ENCODE measurements around the gene SDHAF3.

The SDHAF3 gene

DNA sequence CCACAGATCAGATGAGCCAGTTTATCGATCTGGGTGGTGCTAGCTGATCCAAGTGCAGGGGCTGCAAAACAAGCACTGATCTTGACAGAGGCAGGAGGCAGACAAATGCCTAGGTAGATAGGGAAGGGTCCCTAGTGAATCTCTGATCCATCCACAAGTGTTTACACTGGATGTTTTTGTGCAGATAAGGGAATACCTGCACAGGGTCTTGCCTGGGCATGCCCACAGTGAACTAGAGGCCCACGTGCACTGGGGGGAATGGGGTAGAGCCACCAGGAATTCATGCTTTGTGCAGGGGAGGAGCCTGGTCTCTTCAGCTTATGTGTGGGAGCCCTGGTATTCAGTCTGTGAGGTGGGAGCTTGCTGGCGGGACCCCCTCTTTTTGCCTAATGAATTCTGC, 50.3 kb downstream of the SDHAF3 start:
- no peak overlapping the region for H3K23ac ChIP-seq (ENCODE audit: low read depth, low read length, poor library complexity)
- no peaks in the 10 kb centered on the region for H3K27me3 ChIP-seq (ENCODE audit: control insufficient read depth in 3 of 3, insufficient read depth in 3 of 3, low read depth in 1 of 3, low read length in 3 of 3)
- H3K9me3 ChIP-seq (replicated peaks in 1 of 2; ENCODE audit: control insufficient read depth in 2 of 2, insufficient read depth in 1 of 2, low read depth in 1 of 2, low read length in 2 of 2) = peaks cover 0 to 23% of the 10 kb centered on the region in 2 donors
- no peak for DNase-seq (ENCODE audit: low spot score)
- no peak overlapping the region for H3K18ac ChIP-seq (ENCODE audit: low read length)
- peaks cover 0 to 4% of the 10 kb centered on the region in 2 donors for H3K36me3 ChIP-seq (replicated peaks in 1 of 2; ENCODE audit: control insufficient read depth in 2 of 2, insufficient read depth in 2 of 2, low read length in 2 of 2)
- H2BK120ac ChIP-seq (ENCODE audit: low read depth, low read length) = no peak overlapping the region
- H2BK15ac ChIP-seq (ENCODE audit: low read length) = no peak overlapping the region
- H3K4me3 ChIP-seq (ENCODE audit: low read length in 2 of 2) = peak overlapping the region in 1 of 2 donors; percentile 47
- no peak overlapping the region for H3K14ac ChIP-seq (ENCODE audit: low read length)
- no peak overlapping the region for H4K91ac ChIP-seq (ENCODE audit: low read depth, low read length, poor library complexity)
- no peak overlapping the region for H3K4ac ChIP-seq (ENCODE audit: low read length)
- H3K9ac ChIP-seq (ENCODE audit: low read depth, low read length, poor library complexity) = no peak overlapping the region
- no peak overlapping the region for H2BK5ac ChIP-seq (ENCODE audit: low read length)
- no peaks in the 10 kb centered on the region for H3K4me1 ChIP-seq (ENCODE audit: control insufficient read depth in 2 of 2, insufficient read depth in 1 of 2, low read depth in 1 of 2, low read length in 2 of 2)
- WGBS, 2 donors (ENCODE audit: extremely low coverage in 2 of 2, insufficient read length in 2 of 2, insufficient replicate concordance in 1 of 2) = no CpG with 5 or more reads among the region's 3 CpGs
- H3K27ac ChIP-seq (replicated peaks; ENCODE audit: low read length) = no peak overlapping the region
- no peak overlapping the region for H2AFZ ChIP-seq (ENCODE audit: low read length)
- no peak overlapping the region for H2AK5ac ChIP-seq (ENCODE audit: low read depth, low read length)
- H3K4me2 ChIP-seq (ENCODE audit: insufficient read depth, low read length, poor library complexity, severe bottlenecking) = no peak overlapping the region
- H2BK12ac ChIP-seq (ENCODE audit: low read length) = no peak overlapping the region
- H4K8ac ChIP-seq (ENCODE audit: low read depth, low read length) = no peak overlapping the region
- no peaks in the 10 kb centered on the region for H3K79me1 ChIP-seq (ENCODE audit: low read depth, low read length)

- Histone ChIP-seq H3K79me1 (ENCODE audit: low read depth, low read length) (no peaks in the 10 kb centered on the region), H3K4me1 (ENCODE audit: control insufficient read depth in 2 of 2, insufficient read depth in 1 of 2, low read depth in 1 of 2, low read length in 2 of 2) (no peaks in the 10 kb centered on the region), H2BK12ac (ENCODE audit: low read length) (no peak overlapping the region), H2BK15ac (ENCODE audit: low read length) (no peak overlapping the region), H2BK120ac (ENCODE audit: low read depth, low read length) (no peak overlapping the region), H3K23ac (ENCODE audit: low read depth, low read length, poor library complexity) (no peak overlapping the region), H3K4ac (ENCODE audit: low read length) (no peak overlapping the region), H2AFZ (ENCODE audit: low read length) (no peak overlapping the region), H4K91ac (ENCODE audit: low read depth, low read length, poor library complexity) (no peak overlapping the region), H2BK5ac (ENCODE audit: low read length) (no peak overlapping the region), H3K36me3 (replicated peaks in 1 of 2; ENCODE audit: control insufficient read depth in 2 of 2, insufficient read depth in 2 of 2, low read length in 2 of 2) (no peaks in the 10 kb centered on the region), H2AK5ac (ENCODE audit: low read depth, low read length) (no peak overlapping the region), H3K18ac (ENCODE audit: low read length) (no peak overlapping the region), H3K14ac (ENCODE audit: low read length) (no peak overlapping the region), H3K9me3 (replicated peaks in 1 of 2; ENCODE audit: control insufficient read depth in 2 of 2, insufficient read depth in 1 of 2, low read depth in 1 of 2, low read length in 2 of 2) (no peaks in the 10 kb centered on the region), H3K9ac (ENCODE audit: low read depth, low read length, poor library complexity) (no peak overlapping the region), H3K27me3 (ENCODE audit: control insufficient read depth in 3 of 3, insufficient read depth in 3 of 3, low read depth in 1 of 3, low read length in 3 of 3) (no peaks in the 10 kb centered on the region), H3K4me3 (ENCODE audit: low read length in 2 of 2) (no peak overlapping the region), H3K4me2 (ENCODE audit: insufficient read depth, low read length, poor library complexity, severe bottlenecking) (no peak overlapping the region), H3K27ac (replicated peaks; ENCODE audit: low read length) (no peak overlapping the region), H4K8ac (ENCODE audit: low read depth, low read length) (no peak overlapping the region)
- DNase-seq (ENCODE audit: low spot score) = no peak
These were observed 56.8 kb downstream of the SDHAF3 start for GRCh38 chr7:97174303-97174702.

- H3K14ac ChIP-seq (ENCODE audit: low read length) = no peak overlapping the region
- no peak overlapping the region for H2BK12ac ChIP-seq (ENCODE audit: low read length)
- no peaks in the 10 kb centered on the region for H3K79me1 ChIP-seq (ENCODE audit: low read depth, low read length)
- no peaks in the 10 kb centered on the region for H3K27me3 ChIP-seq (ENCODE audit: control insufficient read depth in 3 of 3, insufficient read depth in 3 of 3, low read depth in 1 of 3, low read length in 3 of 3)
- H3K36me3 ChIP-seq (replicated peaks in 1 of 2; ENCODE audit: control insufficient read depth in 2 of 2, insufficient read depth in 2 of 2, low read length in 2 of 2) = peaks cover 2 to 27% of the 10 kb centered on the region in 2 donors
- H3K18ac ChIP-seq (ENCODE audit: low read length) = no peak overlapping the region
- no CpG with 5 or more reads among the region's 2 CpGs for WGBS, 2 donors (ENCODE audit: extremely low coverage in 2 of 2, insufficient read length in 2 of 2, insufficient replicate concordance in 1 of 2)
- no peak overlapping the region for H4K8ac ChIP-seq (ENCODE audit: low read depth, low read length)
- H2AFZ ChIP-seq (ENCODE audit: low read length) = no peak overlapping the region
- no peaks in the 10 kb centered on the region for H3K4me1 ChIP-seq (ENCODE audit: control insufficient read depth in 2 of 2, insufficient read depth in 1 of 2, low read depth in 1 of 2, low read length in 2 of 2)
- H2BK15ac ChIP-seq (ENCODE audit: low read length) = no peak overlapping the region
- H3K4ac ChIP-seq (ENCODE audit: low read length) = no peak overlapping the region
- H3K23ac ChIP-seq (ENCODE audit: low read depth, low read length, poor library complexity) = no peak overlapping the region
- no peak overlapping the region for H2AK5ac ChIP-seq (ENCODE audit: low read depth, low read length)
- H4K91ac ChIP-seq (ENCODE audit: low read depth, low read length, poor library complexity) = no peak overlapping the region
- H3K9me3 ChIP-seq (replicated peaks in 1 of 2; ENCODE audit: control insufficient read depth in 2 of 2, insufficient read depth in 1 of 2, low read depth in 1 of 2, low read length in 2 of 2) = no peaks in the 10 kb centered on the region
- H3K4me2 ChIP-seq (ENCODE audit: insufficient read depth, low read length, poor library complexity, severe bottlenecking) = no peak overlapping the region
- no peak overlapping the region for H3K4me3 ChIP-seq (ENCODE audit: low read length in 2 of 2)
- no peak overlapping the region for H3K9ac ChIP-seq (ENCODE audit: low read depth, low read length, poor library complexity)
- H3K27ac ChIP-seq (replicated peaks; ENCODE audit: low read length) = no peak overlapping the region
- DNase-seq (ENCODE audit: low spot score) = peak; percentile 53
- no peak overlapping the region for H2BK5ac ChIP-seq (ENCODE audit: low read length)
- no peak overlapping the region for H2BK120ac ChIP-seq (ENCODE audit: low read depth, low read length)
These were observed 62.1 kb downstream of the SDHAF3 start for GRCh38 chr7:97179454-97180104.

DNA sequence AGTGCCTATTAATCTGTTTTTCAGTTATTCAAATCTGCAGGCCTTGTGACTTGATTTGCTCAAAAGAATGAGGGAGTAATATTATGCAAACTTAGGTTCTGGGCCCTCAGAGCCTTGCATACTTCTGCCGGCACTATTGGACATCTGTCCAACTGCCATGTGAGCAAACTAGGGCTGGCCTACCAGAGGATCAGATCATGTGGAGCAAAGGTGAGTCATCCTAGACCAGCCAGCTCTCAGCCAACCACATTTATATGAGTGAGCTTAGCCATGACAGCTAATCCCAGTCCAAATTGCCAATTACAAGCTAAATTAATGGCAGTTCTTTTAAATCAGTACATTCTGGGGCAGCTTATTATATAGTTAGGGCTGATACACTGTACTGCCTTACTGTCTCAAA, 69.6 kb downstream of the SDHAF3 start:
- Histone ChIP-seq H4K8ac (ENCODE audit: low read depth, low read length) (no peak overlapping the region), H2BK5ac (ENCODE audit: low read length) (no peak overlapping the region), H3K27me3 (ENCODE audit: control insufficient read depth in 3 of 3, insufficient read depth in 3 of 3, low read depth in 1 of 3, low read length in 3 of 3) (no peaks in the 10 kb centered on the region), H3K23ac (ENCODE audit: low read depth, low read length, poor library complexity) (no peak overlapping the region), H3K27ac (replicated peaks; ENCODE audit: low read length) (no peak overlapping the region), H2AFZ (ENCODE audit: low read length) (no peak overlapping the region), H4K91ac (ENCODE audit: low read depth, low read length, poor library complexity) (no peak overlapping the region), H3K18ac (ENCODE audit: low read length) (no peak overlapping the region), H3K79me1 (ENCODE audit: low read depth, low read length) (no peaks in the 10 kb centered on the region), H3K4me2 (ENCODE audit: insufficient read depth, low read length, poor library complexity, severe bottlenecking) (no peak overlapping the region), H2AK5ac (ENCODE audit: low read depth, low read length) (no peak overlapping the region), H3K36me3 (replicated peaks in 1 of 2; ENCODE audit: control insufficient read depth in 2 of 2, insufficient read depth in 2 of 2, low read length in 2 of 2) (peaks cover 2 to 14% of the 10 kb centered on the region in 2 donors), H3K4ac (ENCODE audit: low read length) (no peak overlapping the region), H3K4me1 (ENCODE audit: control insufficient read depth in 2 of 2, insufficient read depth in 1 of 2, low read depth in 1 of 2, low read length in 2 of 2) (no peaks in the 10 kb centered on the region), H3K9me3 (replicated peaks in 1 of 2; ENCODE audit: control insufficient read depth in 2 of 2, insufficient read depth in 1 of 2, low read depth in 1 of 2, low read length in 2 of 2) (no peaks in the 10 kb centered on the region), H2BK12ac (ENCODE audit: low read length) (no peak overlapping the region), H2BK15ac (ENCODE audit: low read length) (no peak overlapping the region), H2BK120ac (ENCODE audit: low read depth, low read length) (no peak overlapping the region), H3K14ac (ENCODE audit: low read length) (no peak overlapping the region), H3K4me3 (ENCODE audit: low read length in 2 of 2) (no peak overlapping the region), H3K9ac (ENCODE audit: low read depth, low read length, poor library complexity) (no peak overlapping the region)
- no peak for DNase-seq (ENCODE audit: low spot score)
- no CpG with 5 or more reads among the region's 1 CpG for WGBS, 2 donors (ENCODE audit: extremely low coverage in 2 of 2, insufficient read length in 2 of 2, insufficient replicate concordance in 1 of 2)
